ENCODE measurements around the gene PCNX2. TPM values are rescaled to one million over a fixed set of nuclear protein-coding genes. Genes with fewer than 3 reads are reported as not detected.

The PCNX2 gene
- total RNA-seq, 1 experiment from 2014 or later = 18.6 TPM

DNA sequence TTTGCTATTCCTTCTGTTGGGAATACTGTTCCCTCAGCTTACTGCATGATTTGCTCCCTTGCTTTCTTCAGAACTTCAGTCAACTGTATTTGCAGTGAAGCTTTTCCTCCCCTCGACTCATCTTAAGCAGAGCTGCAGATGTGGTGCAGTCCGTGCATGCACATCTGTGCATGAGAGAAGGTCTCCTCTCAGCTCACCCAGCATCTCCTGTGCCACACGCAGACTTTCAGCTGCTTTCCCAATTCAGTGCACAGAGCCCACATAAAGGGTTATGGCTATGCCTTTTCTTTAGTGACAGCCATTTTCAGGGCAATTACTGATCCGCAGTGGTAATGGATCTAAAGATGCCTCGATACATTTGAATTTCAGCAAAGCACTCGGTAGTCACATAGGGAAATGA is 358.6 kb downstream of the PCNX2 start:
- Histone ChIP-seq H3K4me1 (replicated peaks; ENCODE audit: insufficient read depth) (no peaks in the 10 kb centered on the region), H3K4me3 (no peak overlapping the region), H3F3A (ENCODE audit: insufficient read depth, low read depth) (no peaks in the 10 kb centered on the region), H3K9me3 (ENCODE audit: insufficient read depth, low read depth) (no peaks in the 10 kb centered on the region), H2AFZ (no peak overlapping the region), H3K27ac (no peak overlapping the region), H3K36me3 (ENCODE audit: low read depth) (no peaks in the 10 kb centered on the region), H3K79me2 (ENCODE audit: low read depth) (no peaks in the 10 kb centered on the region), H4K20me1 (ENCODE audit: insufficient read depth) (no peaks in the 10 kb centered on the region), H3K27me3 (ENCODE audit: insufficient read depth, low read depth) (no peaks in the 10 kb centered on the region), H3K9me2 (ENCODE audit: insufficient read depth) (no peaks in the 10 kb centered on the region), H3K4me2 (no peak overlapping the region)
- no TSS peak for BruUV-seq (replicated peaks)
- intact Hi-C loops (cut with micrococcal nuclease; ENCODE audit: unreplicated experiment) = no loop called here
- CTCF ChIA-PET = no interaction called here
- no peak for DNase-seq
- POLR2A ChIA-PET (ENCODE audit: unreplicated experiment) = no interaction called here
- TF ChIP-seq EZH2 (IDR thresholded peaks at IDR 0.05; ENCODE audit: low read depth) = no peak
- TF ChIP-seq, protein P1, sequence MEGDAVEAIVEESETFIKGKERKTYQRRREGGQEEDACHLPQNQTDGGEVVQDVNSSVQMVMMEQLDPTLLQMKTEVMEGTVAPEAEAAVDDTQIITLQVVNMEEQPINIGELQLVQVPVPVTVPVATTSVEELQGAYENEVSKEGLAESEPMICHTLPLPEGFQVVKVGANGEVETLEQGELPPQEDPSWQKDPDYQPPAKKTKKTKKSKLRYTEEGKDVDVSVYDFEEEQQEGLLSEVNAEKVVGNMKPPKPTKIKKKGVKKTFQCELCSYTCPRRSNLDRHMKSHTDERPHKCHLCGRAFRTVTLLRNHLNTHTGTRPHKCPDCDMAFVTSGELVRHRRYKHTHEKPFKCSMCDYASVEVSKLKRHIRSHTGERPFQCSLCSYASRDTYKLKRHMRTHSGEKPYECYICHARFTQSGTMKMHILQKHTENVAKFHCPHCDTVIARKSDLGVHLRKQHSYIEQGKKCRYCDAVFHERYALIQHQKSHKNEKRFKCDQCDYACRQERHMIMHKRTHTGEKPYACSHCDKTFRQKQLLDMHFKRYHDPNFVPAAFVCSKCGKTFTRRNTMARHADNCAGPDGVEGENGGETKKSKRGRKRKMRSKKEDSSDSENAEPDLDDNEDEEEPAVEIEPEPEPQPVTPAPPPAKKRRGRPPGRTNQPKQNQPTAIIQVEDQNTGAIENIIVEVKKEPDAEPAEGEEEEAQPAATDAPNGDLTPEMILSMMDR (conservative IDR thresholded peaks at IDR 0.05) = no peak

Other genes starting within 250 kb of the PCNX2 start
- gene MAP3K21, start 32.0 kb upstream of the PCNX2 start, total RNA-seq (2021) = 18.2 and 18.3 TPM in 2 replicates

Measured in PC-9 (cell line).